Activated T-helper 17 cell treated with anti-CD3 and anti-CD28 coated beads, Interleukin-2, amount 50 U/mL, for 72 hours (primary cell): ENCODE measurements around the gene C16orf96. TPM values are rescaled to one million over a fixed set of nuclear protein-coding genes. Genes with fewer than 3 reads are reported as not detected.

Experiments used
- ATAC-seq: fragments of 150-1000 bp; cut with Tn5 transposase; replicated peaks from 2 replicates; pipeline ENCODE4 v1.10.0; 2021; ENCODE audit warnings: mild to moderate bottlenecking, moderate library complexity
- H3K27ac Mint-ChIP-seq: one replicate; pipeline ENCODE4 v1.8.0; 2022; ENCODE audit warnings: mixed read lengths
- H3K27me3 Mint-ChIP-seq: one replicate; pipeline ENCODE4 v1.8.0; 2022; ENCODE audit warnings: mixed read lengths
- H3K36me3 Mint-ChIP-seq: one replicate; pipeline ENCODE4 v1.8.0; 2022; ENCODE audit warnings: low read depth, mild to moderate bottlenecking, mixed read lengths
- H3K4me1 Mint-ChIP-seq: one replicate; pipeline ENCODE4 v1.8.0; 2022; ENCODE audit warnings: mixed read lengths
- H3K4me3 Mint-ChIP-seq: one replicate; pipeline ENCODE4 v1.8.0; 2022; ENCODE audit warnings: mild to moderate bottlenecking, mixed read lengths
- H3K9me3 Mint-ChIP-seq: one replicate; pipeline ENCODE4 v1.8.0; 2022; ENCODE audit warnings: mixed read lengths
- total RNA-seq, 2 donors: library from RNA; stranded (reverse); gene quantifications; one replicate each; pipeline ENCODE4 v1.2.3, GENCODE V29; 2022

Gene C16orf96
- total RNA-seq, 2 donors from 2014 or later, result not detected

DNA sequence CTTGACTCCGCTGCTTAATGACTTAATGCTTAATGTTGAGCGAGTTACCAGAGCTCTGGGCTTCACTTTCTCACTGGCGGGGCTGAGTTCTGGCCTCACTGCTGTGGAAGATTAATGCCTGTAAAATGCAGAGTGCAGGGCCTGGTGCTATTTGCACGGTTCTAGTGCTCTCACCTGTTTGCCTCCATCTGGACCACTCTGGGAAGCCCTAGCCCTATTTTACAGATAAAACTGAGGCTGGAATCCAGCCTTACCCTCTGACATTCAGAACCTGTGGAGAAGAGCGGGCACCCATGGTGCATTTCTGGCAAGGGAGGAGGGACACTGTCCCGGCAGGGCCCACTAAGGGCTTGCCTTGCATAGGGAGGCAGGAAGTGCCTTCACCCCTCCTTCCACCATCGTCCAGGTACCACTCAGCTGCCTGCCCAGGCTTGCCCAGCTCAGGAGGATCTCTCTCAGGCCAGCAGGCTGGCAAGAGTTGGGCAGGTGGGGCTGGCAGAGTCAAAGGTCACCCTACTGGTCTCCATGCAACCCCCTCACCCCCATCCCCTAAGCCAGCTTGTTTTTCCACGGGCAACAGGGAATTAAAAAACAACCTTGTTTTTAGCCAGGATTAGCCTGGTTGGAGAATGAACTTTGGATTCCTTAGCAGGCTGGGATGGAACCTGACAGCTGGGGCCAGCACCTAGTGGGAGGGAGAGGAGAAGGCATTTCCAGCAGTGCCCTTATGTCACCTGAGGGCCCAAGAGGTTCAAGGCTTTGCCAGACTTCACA lies 62.7 kb downstream of the C16orf96 start:
- Mint-ChIP-seq H3K4me1 (peaks cover 4% of the 10 kb centered on the region), H3K9me3 (no peaks in the 10 kb centered on the region), H3K27ac (no peak overlapping the region), H3K27me3 (no peaks in the 10 kb centered on the region), H3K36me3 (no peaks in the 10 kb centered on the region), H3K4me3 (no peak overlapping the region)
- no peak for ATAC-seq

DNA sequence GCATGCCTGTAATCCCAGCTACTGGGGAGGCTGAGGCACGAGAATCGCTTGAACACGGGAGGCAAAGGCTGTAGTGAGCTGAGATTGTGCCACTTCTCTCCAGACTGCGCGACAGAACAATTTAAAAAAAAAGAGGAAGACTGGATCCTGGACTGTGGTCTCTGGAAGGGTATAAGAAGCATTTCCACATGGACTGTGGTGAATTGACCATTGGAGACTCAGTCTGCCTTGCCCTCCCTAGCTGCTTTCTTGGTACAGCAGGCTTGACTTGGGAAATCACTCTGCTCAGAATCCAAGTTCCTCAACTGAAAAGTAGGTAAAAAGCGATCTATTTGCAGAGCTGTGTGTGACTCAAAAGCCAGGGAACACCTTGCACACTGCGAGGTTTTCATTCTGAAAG lies 67.5 kb downstream of the C16orf96 start:
- H3K4me3 Mint-ChIP-seq, result peak overlapping the region; percentile 99

DNA sequence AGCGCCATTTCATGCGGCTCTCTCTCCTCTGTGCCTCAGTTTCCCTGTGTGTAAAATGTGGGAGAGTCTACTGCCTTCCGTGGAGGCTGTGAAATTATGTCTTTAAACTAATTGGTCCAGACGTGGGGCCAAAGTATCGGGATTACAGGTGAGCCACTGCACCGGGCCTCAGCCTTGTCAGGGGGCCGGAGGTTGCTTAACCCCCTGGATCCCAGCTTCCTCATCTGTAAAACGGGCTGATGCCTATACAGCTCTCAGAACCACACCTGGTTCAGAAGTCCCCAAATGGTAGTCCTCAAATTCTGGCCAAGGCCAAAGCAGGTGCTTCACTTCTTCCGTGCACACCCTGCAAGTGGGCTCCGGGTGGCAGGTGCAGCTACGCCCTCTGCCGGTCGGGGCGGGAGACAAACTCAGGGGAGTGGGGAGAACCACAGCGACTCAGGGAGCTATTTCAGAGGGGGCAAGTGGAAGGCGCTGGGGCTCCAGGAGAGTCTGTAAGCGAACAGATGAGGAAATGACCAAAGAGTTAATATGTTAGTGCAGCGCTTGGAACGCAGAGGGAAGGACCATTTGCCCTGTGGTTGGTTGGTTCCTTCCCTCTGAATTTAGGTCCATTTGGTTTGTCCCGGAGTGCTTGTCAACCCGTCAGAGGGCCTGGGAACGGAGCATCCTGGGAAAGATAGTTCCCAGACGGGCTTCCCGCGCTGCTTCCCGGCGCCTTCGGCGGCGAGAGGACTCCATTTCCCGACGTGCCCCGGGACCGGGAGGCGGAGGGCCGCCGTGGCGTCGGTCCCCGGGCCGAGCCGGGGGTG lies 68.1 kb downstream of the C16orf96 start, which contains the start of gene MGRN1:
Gene MGRN1, plus strand, starts transcription at position 812 of the 812 bp plus-strand sequence. CDS start 135 bp downstream, outside the sequence.
- H3K9me3 Mint-ChIP-seq, result no peaks in the 10 kb centered on the region
- ATAC-seq, result peak; percentile 79

More for the DNA sequence above, 67.5 kb downstream of the C16orf96 start:
- ATAC-seq, result no peak
- Mint-ChIP-seq H3K36me3 (peaks cover 19% of the 10 kb centered on the region), H3K27ac (peak overlapping the region; percentile 99), H3K4me1 (peaks cover 21% of the 10 kb centered on the region), H3K27me3 (no peaks in the 10 kb centered on the region), H3K9me3 (no peaks in the 10 kb centered on the region)

DNA sequence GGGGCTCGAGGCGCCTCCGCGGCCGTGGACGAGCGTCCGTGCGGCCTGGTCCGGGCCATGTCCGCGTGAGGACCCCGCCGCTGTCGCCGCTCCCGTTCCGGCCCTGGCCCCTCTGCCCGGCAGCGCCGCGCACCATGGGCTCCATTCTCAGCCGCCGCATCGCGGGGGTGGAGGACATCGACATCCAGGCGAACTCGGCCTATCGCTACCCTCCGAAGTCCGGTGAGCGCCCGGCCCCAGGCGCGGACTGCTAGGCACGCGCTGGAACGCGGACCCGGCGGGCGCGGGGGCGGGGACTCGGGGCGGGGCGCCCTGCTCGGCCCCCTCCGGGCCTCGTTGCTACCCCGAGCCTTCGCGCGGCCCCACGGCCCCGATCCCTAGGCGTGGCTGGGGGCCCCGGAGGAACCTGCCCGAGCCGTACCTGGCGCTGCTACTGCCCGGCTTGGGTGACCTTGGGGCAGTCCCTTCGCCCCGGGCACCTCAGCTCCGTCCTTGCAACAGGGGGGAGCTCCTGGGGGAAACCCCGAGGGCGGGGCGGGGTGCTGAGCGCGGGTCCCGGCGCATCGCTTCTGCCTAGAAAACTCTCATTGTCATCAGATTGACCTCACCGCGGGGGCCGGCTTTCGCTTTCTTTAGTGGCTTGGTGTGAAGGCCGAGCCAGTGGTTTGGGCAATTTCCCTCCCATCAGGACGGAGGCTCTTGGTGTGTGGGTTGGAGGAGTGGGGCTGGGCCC lies 68.9 kb downstream of the C16orf96 start:
- peak overlapping the region; percentile 99 for H3K4me3 Mint-ChIP-seq
- peaks cover 21% of the 10 kb centered on the region for H3K4me1 Mint-ChIP-seq
- peaks cover 30% of the 10 kb centered on the region for H3K36me3 Mint-ChIP-seq
- H3K27ac Mint-ChIP-seq, result peak overlapping the region; percentile 100
- H3K27me3 Mint-ChIP-seq, result no peaks in the 10 kb centered on the region
- peak; percentile 70 for ATAC-seq
- H3K9me3 Mint-ChIP-seq, result no peaks in the 10 kb centered on the region

More for the DNA sequence above, 68.1 kb downstream of the C16orf96 start, which contains the start of gene MGRN1:
- H3K27ac Mint-ChIP-seq, result peak within 1 kb of the TSS; percentile 100
- H3K4me3 Mint-ChIP-seq, result peak within 1 kb of the TSS; percentile 99
- H3K36me3 Mint-ChIP-seq, result peaks cover 25% of the 10 kb centered on the region
- H3K27me3 Mint-ChIP-seq, result no peaks in the 10 kb centered on the region
- peaks cover 21% of the 10 kb centered on the region for H3K4me1 Mint-ChIP-seq

DNA sequence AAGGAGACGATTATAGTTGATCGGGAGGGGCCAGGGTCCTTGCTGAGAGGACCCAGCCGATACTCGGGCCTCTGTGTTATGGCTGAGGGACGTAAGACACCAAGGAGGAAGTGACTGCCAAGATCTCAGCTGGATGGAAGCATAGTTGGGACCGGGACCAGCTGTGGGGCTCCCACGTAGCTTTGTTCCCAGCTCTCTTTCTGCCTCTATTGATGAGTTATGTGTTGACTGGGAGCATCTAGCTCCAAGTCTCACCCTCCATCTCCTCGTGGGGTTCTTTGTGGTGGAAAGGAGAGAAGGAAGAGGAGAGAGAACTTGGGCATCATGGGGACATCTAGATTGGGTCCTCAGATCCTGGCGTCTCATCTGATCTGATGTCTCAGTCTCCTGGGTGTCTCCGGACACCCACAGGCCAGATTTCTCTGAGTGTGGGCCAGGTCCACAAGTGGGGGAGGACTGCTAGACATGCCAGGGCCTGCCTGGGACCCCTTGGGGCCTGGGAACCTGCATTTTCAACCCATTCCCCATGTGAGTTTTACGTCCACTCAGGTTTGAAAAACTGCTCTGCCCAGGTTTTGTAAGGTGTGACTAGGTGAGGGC lies 69.5 kb downstream of the C16orf96 start:
- H3K27me3 Mint-ChIP-seq, result no peaks in the 10 kb centered on the region
- H3K4me3 Mint-ChIP-seq, result peak overlapping the region; percentile 99
- peaks cover 30% of the 10 kb centered on the region for H3K36me3 Mint-ChIP-seq
- peaks cover 21% of the 10 kb centered on the region for H3K4me1 Mint-ChIP-seq
- peak overlapping the region; percentile 100 for H3K27ac Mint-ChIP-seq
- ATAC-seq, result no peak
- no peaks in the 10 kb centered on the region for H3K9me3 Mint-ChIP-seq

DNA sequence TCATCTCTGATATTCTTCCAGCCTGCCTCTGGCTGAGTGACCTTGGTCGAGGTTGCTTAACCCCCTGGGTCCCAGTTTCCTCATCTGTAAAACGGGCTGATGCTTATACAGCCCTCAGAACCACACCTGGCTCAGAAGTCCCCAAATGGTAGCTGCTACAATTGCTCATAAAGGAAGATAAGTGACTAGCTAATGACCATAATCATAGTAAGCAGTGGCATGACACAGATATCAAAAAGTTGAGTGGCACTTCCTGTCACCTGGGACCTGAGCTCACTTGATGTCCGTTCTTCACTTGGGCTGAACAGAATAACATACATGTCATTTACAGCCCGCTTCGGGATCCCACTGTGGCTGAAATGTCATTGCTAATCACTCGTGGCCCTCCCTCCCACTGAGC lies 70.3 kb downstream of the C16orf96 start:
- Mint-ChIP-seq H3K9me3 (peaks cover 3% of the 10 kb centered on the region), H3K27me3 (no peaks in the 10 kb centered on the region), H3K36me3 (peaks cover 36% of the 10 kb centered on the region), H3K4me3 (peak overlapping the region; percentile 99), H3K4me1 (peaks cover 21% of the 10 kb centered on the region), H3K27ac (peak overlapping the region; percentile 100)
- peak; percentile 5 for ATAC-seq

DNA sequence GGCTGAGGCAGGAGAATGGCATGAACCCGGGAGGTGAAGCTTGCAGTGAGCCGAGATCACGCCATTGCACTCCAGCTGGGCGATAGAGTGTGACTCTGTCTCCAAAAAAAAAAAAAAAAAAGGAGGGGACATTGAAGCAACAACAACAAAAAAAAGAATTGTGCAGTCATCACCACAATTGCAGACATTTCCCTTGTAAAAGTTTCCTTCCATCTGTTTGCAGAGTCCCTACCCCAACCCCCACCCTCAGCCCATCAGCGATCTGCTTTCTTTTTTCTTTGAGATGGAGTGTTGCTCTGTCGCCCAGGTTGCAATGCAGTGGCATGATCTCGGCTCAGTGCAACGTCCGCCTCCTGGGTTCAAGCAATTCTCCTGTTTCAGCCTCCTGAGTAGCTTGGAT lies 72.1 kb downstream of the C16orf96 start:
- Mint-ChIP-seq H3K36me3 (peaks cover 37% of the 10 kb centered on the region), H3K27ac (no peak overlapping the region), H3K4me1 (peaks cover 21% of the 10 kb centered on the region), H3K4me3 (no peak overlapping the region), H3K9me3 (peaks cover 4% of the 10 kb centered on the region), H3K27me3 (no peaks in the 10 kb centered on the region)
- no peak for ATAC-seq

DNA sequence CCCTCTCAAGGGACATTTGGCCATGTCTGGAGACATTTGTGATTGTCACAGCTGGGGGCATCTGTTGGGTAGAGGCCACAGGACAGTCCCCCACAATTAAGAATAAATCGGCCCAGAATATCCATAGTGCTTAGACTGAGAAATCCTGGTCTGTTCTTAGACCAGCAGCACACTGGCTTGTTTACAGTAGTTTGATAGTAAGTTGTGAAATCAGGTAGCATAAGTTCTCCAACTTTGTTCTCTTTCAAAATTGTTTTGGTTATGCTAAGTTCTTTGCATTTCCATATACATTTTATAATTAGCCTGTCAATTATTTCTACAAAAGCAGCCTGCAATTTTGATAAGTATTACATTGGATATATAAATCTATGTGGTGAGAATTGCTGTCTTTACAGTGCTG lies 75.3 kb downstream of the C16orf96 start:
- Mint-ChIP-seq H3K9me3 (peaks cover 4% of the 10 kb centered on the region), H3K4me1 (peaks cover 6% of the 10 kb centered on the region), H3K36me3 (peaks cover 43% of the 10 kb centered on the region), H3K27ac (no peak overlapping the region), H3K27me3 (no peaks in the 10 kb centered on the region), H3K4me3 (no peak overlapping the region)
- no peak for ATAC-seq

DNA sequence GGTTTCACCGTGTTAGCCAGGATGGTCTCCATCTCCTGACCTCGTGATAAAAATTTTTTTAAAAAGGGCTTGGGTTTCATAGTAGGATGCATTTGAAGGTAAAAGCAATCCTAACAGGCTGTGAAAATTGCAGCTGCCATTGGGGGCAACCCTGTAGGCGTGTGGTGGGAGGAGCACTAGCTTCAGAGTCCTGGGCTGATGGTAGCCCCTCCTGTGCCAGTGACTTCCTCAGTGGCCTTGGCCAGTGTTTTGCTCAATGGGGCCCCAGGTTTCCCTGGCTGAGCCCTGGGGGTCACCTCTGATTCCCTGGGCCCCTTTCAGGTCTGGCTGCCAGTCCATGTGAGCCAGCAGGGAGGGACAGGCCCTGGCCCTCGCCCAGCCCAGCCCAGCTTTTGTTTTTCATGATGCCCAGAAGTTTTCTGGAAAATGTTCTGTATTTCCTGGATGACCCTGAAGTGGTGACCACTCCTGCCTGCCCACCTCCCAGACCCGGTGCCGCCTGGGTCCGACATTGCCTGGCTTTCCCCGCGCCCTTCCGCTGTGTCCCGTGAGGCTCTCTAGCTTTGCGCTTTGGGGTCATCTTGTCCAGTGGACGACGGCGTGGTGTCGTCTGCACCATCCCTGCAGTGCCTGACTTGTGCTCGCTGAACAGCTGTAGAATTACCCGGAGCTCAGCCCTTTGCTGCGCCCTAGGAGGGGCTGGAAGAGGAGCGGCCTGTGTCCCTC lies 77.9 kb downstream of the C16orf96 start:
- no peak for ATAC-seq

DNA sequence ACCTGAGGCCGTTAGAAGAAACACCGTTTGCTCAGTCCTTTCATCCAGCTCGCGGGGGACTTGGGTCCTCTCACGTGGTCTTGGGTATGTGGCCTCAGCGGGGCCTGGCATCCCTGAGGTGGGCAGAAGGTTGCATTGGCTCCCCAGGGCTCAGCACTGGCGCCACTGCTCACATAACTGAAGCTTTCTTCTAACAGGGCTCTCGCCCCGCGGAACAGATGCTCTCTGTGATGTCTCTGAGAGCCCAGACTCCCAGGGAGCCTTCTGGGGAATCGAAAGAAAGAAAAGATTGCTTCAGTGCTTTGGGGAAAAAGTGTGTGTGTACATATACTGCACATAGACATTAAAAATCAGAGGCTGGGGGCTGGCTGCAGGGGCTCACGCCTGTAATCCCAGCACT lies 78.6 kb downstream of the C16orf96 start:
- no peak for ATAC-seq
- H3K4me3 Mint-ChIP-seq, result no peak overlapping the region
- H3K4me1 Mint-ChIP-seq, result peaks cover 6% of the 10 kb centered on the region
- H3K27ac Mint-ChIP-seq, result no peak overlapping the region
- peaks cover 28% of the 10 kb centered on the region for H3K36me3 Mint-ChIP-seq
- H3K27me3 Mint-ChIP-seq, result no peaks in the 10 kb centered on the region
- H3K9me3 Mint-ChIP-seq, result peaks cover 4% of the 10 kb centered on the region

More for the DNA sequence above, 77.9 kb downstream of the C16orf96 start:
- Mint-ChIP-seq H3K4me1 (peaks cover 4% of the 10 kb centered on the region), H3K27me3 (no peaks in the 10 kb centered on the region), H3K36me3 (peaks cover 35% of the 10 kb centered on the region), H3K27ac (no peak overlapping the region), H3K4me3 (no peak overlapping the region), H3K9me3 (peaks cover 4% of the 10 kb centered on the region)

DNA sequence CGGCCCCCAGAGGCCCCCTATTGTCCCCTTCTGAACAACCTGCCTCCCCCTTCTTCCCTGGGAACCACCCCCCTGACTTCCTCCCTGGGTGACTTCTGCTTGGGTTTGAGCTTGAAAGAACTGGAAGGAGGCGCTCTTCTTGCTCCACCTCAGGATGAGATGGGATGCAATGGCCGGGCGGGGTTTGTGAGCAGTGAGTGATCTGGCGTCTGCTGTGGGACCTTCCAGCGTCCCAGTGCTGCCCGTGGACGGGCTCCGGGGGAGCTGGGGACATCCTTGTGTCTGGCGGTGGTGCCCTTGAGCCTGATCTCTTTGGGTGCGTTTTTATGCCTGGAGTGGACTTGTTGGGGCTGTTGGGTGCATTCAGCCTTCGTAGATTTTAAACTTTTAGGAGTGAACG lies 80.1 kb downstream of the C16orf96 start:
- H3K36me3 Mint-ChIP-seq, result peaks cover 24% of the 10 kb centered on the region
- no peak overlapping the region for H3K4me3 Mint-ChIP-seq

DNA sequence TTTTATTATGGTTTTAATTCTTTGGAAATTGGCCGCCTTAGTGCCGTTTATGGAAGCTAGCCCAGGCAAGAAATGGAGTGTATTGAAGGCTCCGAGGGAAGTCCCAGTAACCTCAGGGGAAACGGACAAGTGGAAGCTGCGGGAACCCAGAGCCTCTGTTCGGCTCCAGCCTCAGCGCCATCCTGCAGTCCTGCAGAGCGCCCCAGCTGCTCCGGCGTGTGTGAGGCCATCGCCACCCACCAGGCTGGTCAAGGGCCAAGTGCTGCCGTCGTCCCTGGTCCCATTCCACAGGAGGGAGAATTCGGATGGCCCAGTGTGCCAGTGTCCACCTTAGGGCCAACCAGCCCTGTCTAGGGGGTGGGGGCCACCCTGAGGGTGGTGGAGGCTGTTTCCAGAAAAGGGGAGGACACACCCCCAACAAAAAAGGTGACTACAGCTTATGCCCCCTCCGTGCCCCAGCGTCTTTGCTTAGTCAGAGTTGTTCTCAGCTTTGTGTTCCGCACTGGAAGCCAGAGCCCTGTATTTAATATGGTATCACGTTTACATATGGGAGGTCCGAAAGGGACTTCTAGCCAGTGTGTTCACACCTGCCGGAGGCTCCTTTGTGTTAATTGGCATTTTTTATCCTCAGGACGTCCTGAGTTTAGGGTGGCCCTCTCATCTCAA lies 81.5 kb downstream of the C16orf96 start:
- no peaks in the 10 kb centered on the region for H3K27me3 Mint-ChIP-seq
- H3K9me3 Mint-ChIP-seq, result no peaks in the 10 kb centered on the region
- H3K36me3 Mint-ChIP-seq, result peaks cover 21% of the 10 kb centered on the region

More for the DNA sequence above, 80.1 kb downstream of the C16orf96 start:
- Mint-ChIP-seq H3K27ac (no peak overlapping the region), H3K27me3 (no peaks in the 10 kb centered on the region), H3K4me1 (peaks cover 15% of the 10 kb centered on the region), H3K9me3 (peaks cover 3% of the 10 kb centered on the region)
- no peak for ATAC-seq

DNA sequence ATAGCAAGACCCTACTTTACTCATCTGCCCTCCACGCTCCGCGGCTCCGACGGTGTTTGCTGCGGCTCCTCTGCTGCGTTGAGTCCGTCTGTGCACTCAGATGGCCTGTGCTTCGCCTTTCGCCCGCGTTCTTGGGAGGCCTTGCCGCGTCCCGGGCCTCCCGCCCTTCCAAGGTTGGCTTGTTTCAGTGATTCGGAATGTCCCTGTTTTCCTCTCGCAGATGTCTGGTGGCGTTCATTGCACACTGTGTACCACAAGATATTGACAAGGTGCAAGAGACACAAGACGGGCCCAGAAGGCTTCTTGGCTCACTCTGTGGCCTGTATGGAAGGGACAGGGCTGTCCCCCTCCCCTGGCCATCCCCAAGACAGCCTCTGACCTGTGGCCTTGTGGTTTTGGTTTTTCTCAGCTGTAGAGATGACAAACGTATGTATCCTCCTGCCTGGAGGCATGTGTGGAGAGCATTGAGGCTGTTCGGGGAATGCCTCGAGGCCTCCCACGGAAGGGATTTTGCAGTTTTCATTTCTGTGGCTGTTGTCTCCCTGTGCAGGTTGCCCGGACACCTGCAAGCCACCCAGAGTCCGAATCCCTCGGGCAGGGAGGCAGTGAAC lies 83.9 kb downstream of the C16orf96 start:
- peak overlapping the region; percentile 66 for H3K27ac Mint-ChIP-seq
- H3K4me1 Mint-ChIP-seq, result peaks cover 15% of the 10 kb centered on the region
- no peak for ATAC-seq
- H3K4me3 Mint-ChIP-seq, result no peak overlapping the region
- H3K27me3 Mint-ChIP-seq, result no peaks in the 10 kb centered on the region
- no peaks in the 10 kb centered on the region for H3K9me3 Mint-ChIP-seq
- peaks cover 24% of the 10 kb centered on the region for H3K36me3 Mint-ChIP-seq

More for the DNA sequence above, 81.5 kb downstream of the C16orf96 start:
- Mint-ChIP-seq H3K27ac (no peak overlapping the region), H3K4me3 (no peak overlapping the region), H3K4me1 (peaks cover 15% of the 10 kb centered on the region)
- ATAC-seq, result no peak
